Measurements from ENCODE around the gene TMEM204. TPM values are rescaled to one million over a fixed set of nuclear protein-coding genes. Genes with fewer than 3 reads are reported as not detected.
A peak's percentile ranks its signal among the peaks of the same experiment; 100 is the strongest.

TMEM204 gene
- total and polyA plus RNA-seq, 4 donors, result 24.7 to 116 (median 40.4) TPM

GRCh38 chr16:1542533-1542932 is 9.1 kb downstream of the TMEM204 start:
- TF ChIP-seq, protein P1, sequence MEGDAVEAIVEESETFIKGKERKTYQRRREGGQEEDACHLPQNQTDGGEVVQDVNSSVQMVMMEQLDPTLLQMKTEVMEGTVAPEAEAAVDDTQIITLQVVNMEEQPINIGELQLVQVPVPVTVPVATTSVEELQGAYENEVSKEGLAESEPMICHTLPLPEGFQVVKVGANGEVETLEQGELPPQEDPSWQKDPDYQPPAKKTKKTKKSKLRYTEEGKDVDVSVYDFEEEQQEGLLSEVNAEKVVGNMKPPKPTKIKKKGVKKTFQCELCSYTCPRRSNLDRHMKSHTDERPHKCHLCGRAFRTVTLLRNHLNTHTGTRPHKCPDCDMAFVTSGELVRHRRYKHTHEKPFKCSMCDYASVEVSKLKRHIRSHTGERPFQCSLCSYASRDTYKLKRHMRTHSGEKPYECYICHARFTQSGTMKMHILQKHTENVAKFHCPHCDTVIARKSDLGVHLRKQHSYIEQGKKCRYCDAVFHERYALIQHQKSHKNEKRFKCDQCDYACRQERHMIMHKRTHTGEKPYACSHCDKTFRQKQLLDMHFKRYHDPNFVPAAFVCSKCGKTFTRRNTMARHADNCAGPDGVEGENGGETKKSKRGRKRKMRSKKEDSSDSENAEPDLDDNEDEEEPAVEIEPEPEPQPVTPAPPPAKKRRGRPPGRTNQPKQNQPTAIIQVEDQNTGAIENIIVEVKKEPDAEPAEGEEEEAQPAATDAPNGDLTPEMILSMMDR (IDR thresholded peaks at IDR 0.05; ENCODE audit: control extremely low read depth, extremely low read depth), result no peak
- DNase-seq, result no peak

DNA sequence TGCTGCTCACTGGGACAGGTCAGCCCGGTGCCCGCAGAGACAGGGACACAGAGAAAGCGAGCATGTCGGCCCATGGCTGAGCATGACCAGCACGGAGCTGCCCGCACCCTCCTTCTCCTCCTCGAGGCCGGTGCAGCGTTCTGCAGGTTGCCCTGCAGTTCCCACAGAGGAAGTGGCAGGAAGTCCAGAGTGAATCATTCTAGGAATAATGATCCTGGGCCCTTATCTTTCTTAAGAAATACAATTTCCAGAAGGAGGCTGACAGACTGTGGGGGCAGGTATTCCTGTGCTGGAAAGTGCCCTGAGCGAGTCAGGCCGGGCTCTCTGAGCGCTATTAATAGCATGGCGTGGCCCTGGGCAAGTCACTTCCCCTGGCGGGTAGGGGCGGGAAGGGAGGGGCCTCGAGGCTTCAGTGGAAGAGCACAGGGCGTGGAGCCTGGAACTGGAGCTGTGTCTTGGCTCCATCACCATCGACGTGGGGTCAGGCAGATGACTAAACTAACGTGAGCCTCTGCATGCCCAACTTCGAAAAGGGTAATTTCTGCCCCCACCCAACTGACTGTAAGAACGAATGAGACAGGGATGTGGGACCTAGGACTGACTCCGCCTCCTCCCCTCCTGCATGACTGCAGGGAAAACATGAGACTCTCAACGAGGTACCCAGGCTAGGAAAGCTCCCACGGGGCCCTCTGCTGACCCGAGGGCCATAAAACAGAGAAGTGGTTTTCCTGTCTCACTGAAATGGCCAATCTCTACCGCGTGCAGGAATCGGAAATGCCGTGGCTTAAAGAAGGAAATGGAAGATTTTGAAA is 9.8 kb downstream of the TMEM204 start:
- peaks cover 3 to 49% (median 15%) of the 10 kb centered on the region in 5 donors for H3K4me1 ChIP-seq (ENCODE audit: control insufficient read depth in 5 of 5, insufficient read depth in 5 of 5, low read length in 5 of 5)
- peaks cover 0 to 53% (median 20%) of the 10 kb centered on the region in 4 donors for H3K36me3 ChIP-seq (ENCODE audit: control insufficient read depth in 4 of 4, insufficient read depth in 4 of 4, low read length in 4 of 4)
- DNase-seq (peak in 2 of 3 donors; percentile 35 to 44), ATAC-seq (ENCODE audit: insufficient read depth, low FRiP score) (peak; percentile 37)
- H3K4me3 ChIP-seq, result no peak overlapping the region
- 27 to 36% methylated on average over 30 of the region's 30 CpGs for WGBS, 2 donors
- no peaks in the 10 kb centered on the region for H3K9me3 ChIP-seq (ENCODE audit: control insufficient read depth in 4 of 4, insufficient read depth in 3 of 4, low read length in 3 of 4)
- H3K27me3 ChIP-seq (ENCODE audit: control insufficient read depth in 3 of 3, insufficient read depth in 3 of 3, low read length in 2 of 3), result no peaks in the 10 kb centered on the region
- H3K27ac ChIP-seq (ENCODE audit: low read depth in 1 of 2, low read length in 1 of 2), result peak overlapping the region; percentile 55 to 71
- no peak overlapping the region for H3K9ac ChIP-seq (ENCODE audit: insufficient read depth in 1 of 2, low read length in 2 of 2)
- TF ChIP-seq, protein P1 (IDR thresholded peaks at IDR 0.05; ENCODE audit: control extremely low read depth, extremely low read depth), result no peak

More at GRCh38 chr16:1542533-1542932, 9.1 kb downstream of the TMEM204 start:
- WGBS, 2 donors, result 88 to 93% methylated on average over 18 of the region's 18 CpGs
- Histone ChIP-seq H3K9me3 (ENCODE audit: control insufficient read depth in 4 of 4, insufficient read depth in 3 of 4, low read length in 3 of 4) (no peaks in the 10 kb centered on the region), H3K36me3 (ENCODE audit: control insufficient read depth in 4 of 4, insufficient read depth in 4 of 4, low read length in 4 of 4) (peaks cover 0 to 61% (median 21%) of the 10 kb centered on the region in 4 donors), H3K27me3 (ENCODE audit: control insufficient read depth in 3 of 3, insufficient read depth in 3 of 3, low read length in 2 of 3) (no peaks in the 10 kb centered on the region), H3K9ac (ENCODE audit: insufficient read depth in 1 of 2, low read length in 2 of 2) (no peak overlapping the region), H3K4me3 (no peak overlapping the region), H3K4me1 (ENCODE audit: control insufficient read depth in 5 of 5, insufficient read depth in 5 of 5, low read length in 5 of 5) (peaks cover 3 to 49% (median 15%) of the 10 kb centered on the region in 5 donors), H3K27ac (ENCODE audit: low read depth in 1 of 2, low read length in 1 of 2) (peak overlapping the region; percentile 55 to 71)
- ATAC-seq (ENCODE audit: insufficient read depth, low FRiP score), result no peak

- Histone ChIP-seq H3K9me3 (ENCODE audit: control insufficient read depth in 4 of 4, insufficient read depth in 3 of 4, low read length in 3 of 4) (no peaks in the 10 kb centered on the region), H3K27me3 (ENCODE audit: control insufficient read depth in 3 of 3, insufficient read depth in 3 of 3, low read length in 2 of 3) (no peaks in the 10 kb centered on the region), H3K36me3 (ENCODE audit: control insufficient read depth in 4 of 4, insufficient read depth in 4 of 4, low read length in 4 of 4) (peaks cover 0 to 47% (median 20%) of the 10 kb centered on the region in 4 donors), H3K4me3 (no peak overlapping the region), H3K9ac (ENCODE audit: insufficient read depth in 1 of 2, low read length in 2 of 2) (peak overlapping the region in 1 of 2 donors; percentile 43), H3K27ac (ENCODE audit: low read depth in 1 of 2, low read length in 1 of 2) (peak overlapping the region; percentile 89 to 91), H3K4me1 (ENCODE audit: control insufficient read depth in 5 of 5, insufficient read depth in 5 of 5, low read length in 5 of 5) (peaks cover 7 to 47% (median 15%) of the 10 kb centered on the region in 5 donors)
- DNase-seq (peak; percentile 61 to 81 (median 71)), ATAC-seq (ENCODE audit: insufficient read depth, low FRiP score) (no peak)
- TF ChIP-seq, protein P1 (IDR thresholded peaks at IDR 0.05; ENCODE audit: control extremely low read depth, extremely low read depth), result no peak
- 35 to 46% methylated on average over 26 of the region's 26 CpGs for WGBS, 2 donors
Measured at GRCh38 chr16:1545044-1546040, 11.9 kb downstream of the TMEM204 start.

All from lung (tissue), 12 donors.